Activated CD4-positive, alpha-beta T cell treated with anti-CD3 and anti-CD28 coated beads for 36 hours (primary cell): ENCODE data around the gene SPATC1L. TPM values are rescaled to one million over a fixed set of nuclear protein-coding genes. Genes with fewer than 3 reads are reported as not detected.

ENCODE experiments used
- ATAC-seq: fragments of 200-7000 bp; cut with Tn5 transposase; one replicate; pipeline ENCODE4 v1.10.0; 2021; ENCODE audit warnings: mild to moderate bottlenecking, moderate library complexity
- CTCF ChIA-PET: fragments of 350-600 bp; sonication (Branson Sonifier 250); formaldehyde crosslinking; loops from one replicate; lab custom pipeline; 2021; ENCODE audit warnings: antibody characterized with exemption; lab: Charles Lee
- POLR2A ChIA-PET: fragments of 350-600 bp; sonication (Branson Sonifier 250); formaldehyde crosslinking; loops from one replicate; lab custom pipeline; 2021; ENCODE audit warnings: antibody characterized with exemption, inconsistent platforms; lab: Charles Lee
- DNase-seq: peaks from one replicate; pipeline ENCODE4 v3.0.0-alpha.2; 2020
- H3K27ac Mint-ChIP-seq: one replicate; pipeline ENCODE4 v1.8.0; 2021; ENCODE audit warnings: mixed read lengths
- H3K27me3 Mint-ChIP-seq: one replicate; pipeline ENCODE4 v1.8.0; 2021; ENCODE audit warnings: mixed read lengths
- H3K36me3 Mint-ChIP-seq: one replicate; pipeline ENCODE4 v1.8.0; 2021; ENCODE audit warnings: low read depth, mixed read lengths
- H3K4me1 Mint-ChIP-seq: one replicate; pipeline ENCODE4 v1.8.0; 2021; ENCODE audit warnings: mixed read lengths
- H3K4me3 Mint-ChIP-seq: one replicate; pipeline ENCODE4 v1.8.0; 2021; ENCODE audit warnings: mild to moderate bottlenecking, moderate library complexity, mixed read lengths
- H3K9me3 Mint-ChIP-seq: one replicate; pipeline ENCODE4 v1.8.0; 2021; ENCODE audit warnings: low read depth, mixed read lengths
- intact Hi-C, 2 experiments: fragments of 100-400 bp; cut with DNase I in 1 of 2; cut with micrococcal nuclease in 1 of 2; formaldehyde crosslinking; loops; one replicate each; pipeline versions ENCODE4 v1.14.2 to v1.15.1; 2022 to 2024; cut with DNase I, micrococcal nuclease
- total RNA-seq, 2 experiments: library from RNA; stranded (reverse); gene quantifications; one replicate each; pipeline ENCODE4 v1.2.3, GENCODE V29; 2021

SPATC1L gene
- total RNA-seq, 2 experiments from 2014 or later, result 8.1 to 13.0 TPM

- ChIA-PET CTCF (no interaction called here), POLR2A (no interaction called here)
- Mint-ChIP-seq H3K36me3 (peaks cover 2% of the 10 kb centered on the region), H3K27ac (no peak overlapping the region), H3K27me3 (no peaks in the 10 kb centered on the region), H3K4me3 (no peak overlapping the region), H3K9me3 (no peaks in the 10 kb centered on the region), H3K4me1 (peaks cover 18% of the 10 kb centered on the region)
- DNase-seq, result no peak
- ATAC-seq, result no peak
- intact Hi-C loops, result loop anchor here in 1 of 2 experiments (10.0 kb wide), 1 partner anchor 102 kb away; the partner anchor contains the start of genes C21orf58 and PCNT
Observed at GRCh38 chr21:46222436-46223116, 38.3 kb upstream of the SPATC1L start.

GRCh38 chr21:46221664-46222435 lies 37.6 kb upstream of the SPATC1L start:
- no peak overlapping the region for H3K27ac Mint-ChIP-seq
- DNase-seq, result no peak
- CTCF ChIA-PET, result no interaction called here
- H3K27me3 Mint-ChIP-seq, result no peaks in the 10 kb centered on the region
- peaks cover 2% of the 10 kb centered on the region for H3K36me3 Mint-ChIP-seq
- intact Hi-C loops, result loop anchor here in 1 of 2 experiments (10.0 kb wide), 1 partner anchor 103 kb away; the partner anchor contains the start of genes C21orf58 and PCNT
- peaks cover 11% of the 10 kb centered on the region for H3K4me1 Mint-ChIP-seq
- H3K9me3 Mint-ChIP-seq, result no peaks in the 10 kb centered on the region
- POLR2A ChIA-PET, result no interaction called here
- ATAC-seq, result no peak
- H3K4me3 Mint-ChIP-seq, result no peak overlapping the region

- POLR2A ChIA-PET, result no interaction called here
- CTCF ChIA-PET, result no interaction called here
- Mint-ChIP-seq H3K36me3 (peaks cover 4% of the 10 kb centered on the region), H3K4me1 (peaks cover 3% of the 10 kb centered on the region), H3K4me3 (no peak overlapping the region), H3K27me3 (no peaks in the 10 kb centered on the region), H3K9me3 (no peaks in the 10 kb centered on the region), H3K27ac (no peak overlapping the region)
- intact Hi-C loops, result loop anchor here in 1 of 2 experiments (10.0 kb wide), 1 partner anchor 104 kb away; the partner anchor contains the start of genes C21orf58 and PCNT
- DNase-seq (no peak), ATAC-seq (no peak)
Observed at GRCh38 chr21:46220847-46221246, 36.6 kb upstream of the SPATC1L start.

GRCh38 chr21:46220275-46220810 lies 36.1 kb upstream of the SPATC1L start:
- H3K4me1 Mint-ChIP-seq, result no peaks in the 10 kb centered on the region
- peaks cover 4% of the 10 kb centered on the region for H3K36me3 Mint-ChIP-seq
- CTCF ChIA-PET, result no interaction called here
- intact Hi-C loops, result loop anchor here in 1 of 2 experiments (10.0 kb wide), 1 partner anchor 104 kb away; the partner anchor contains the start of genes C21orf58 and PCNT
- H3K4me3 Mint-ChIP-seq, result no peak overlapping the region
- DNase-seq (no peak), ATAC-seq (no peak)
- POLR2A ChIA-PET, result no interaction called here
- H3K27ac Mint-ChIP-seq, result no peak overlapping the region
- H3K9me3 Mint-ChIP-seq, result no peaks in the 10 kb centered on the region
- no peaks in the 10 kb centered on the region for H3K27me3 Mint-ChIP-seq

GRCh38 chr21:46219591-46220239 lies 35.5 kb upstream of the SPATC1L start:
- Mint-ChIP-seq H3K9me3 (no peaks in the 10 kb centered on the region), H3K4me3 (no peak overlapping the region), H3K36me3 (peaks cover 4% of the 10 kb centered on the region), H3K4me1 (no peaks in the 10 kb centered on the region), H3K27me3 (no peaks in the 10 kb centered on the region), H3K27ac (no peak overlapping the region)
- ATAC-seq (no peak), DNase-seq (no peak)
- ChIA-PET CTCF (no interaction called here), POLR2A (no interaction called here)
- intact Hi-C loops, result loop anchor here in 1 of 2 experiments (10.0 kb wide), 1 partner anchor 105 kb away; the partner anchor contains the start of genes C21orf58 and PCNT

- CTCF ChIA-PET, result no interaction called here
- no peak for DNase-seq
- Mint-ChIP-seq H3K9me3 (no peaks in the 10 kb centered on the region), H3K27ac (no peak overlapping the region), H3K27me3 (no peaks in the 10 kb centered on the region), H3K4me1 (no peaks in the 10 kb centered on the region), H3K36me3 (peaks cover 4% of the 10 kb centered on the region), H3K4me3 (no peak overlapping the region)
- intact Hi-C loops, result no loop called here
- ATAC-seq, result no peak
- POLR2A ChIA-PET, result no interaction called here
Observed at GRCh38 chr21:46218906-46219590, 34.8 kb upstream of the SPATC1L start.

GRCh38 chr21:46217511-46218196 lies 33.4 kb upstream of the SPATC1L start:
- no peak overlapping the region for H3K27ac Mint-ChIP-seq

GRCh38 chr21:46216132-46216747 lies 32.0 kb upstream of the SPATC1L start:
- ChIA-PET CTCF (interaction anchor here (0.7 kb wide), 1 partner anchor 36 kb away, joined by 3 read pairs; no protein-coding TSS in a partner anchor), POLR2A (interaction anchor here (0.6 kb wide), 1 partner anchor 43 kb away, joined by 4 read pairs; no protein-coding TSS in a partner anchor)
- H3K4me3 Mint-ChIP-seq, result no peak overlapping the region
- no peaks in the 10 kb centered on the region for H3K9me3 Mint-ChIP-seq
- ATAC-seq (no peak), DNase-seq (no peak)
- H3K27me3 Mint-ChIP-seq, result no peaks in the 10 kb centered on the region
- no peak overlapping the region for H3K27ac Mint-ChIP-seq
- peaks cover 2% of the 10 kb centered on the region for H3K36me3 Mint-ChIP-seq
- H3K4me1 Mint-ChIP-seq, result no peaks in the 10 kb centered on the region
- intact Hi-C loops, result no loop called here

More at GRCh38 chr21:46217511-46218196, 33.4 kb upstream of the SPATC1L start:
- intact Hi-C loops, result no loop called here
- ATAC-seq (no peak), DNase-seq (no peak)
- Mint-ChIP-seq H3K9me3 (no peaks in the 10 kb centered on the region), H3K4me3 (no peak overlapping the region), H3K36me3 (peaks cover 4% of the 10 kb centered on the region), H3K4me1 (no peaks in the 10 kb centered on the region), H3K27me3 (no peaks in the 10 kb centered on the region)
- ChIA-PET CTCF (no interaction called here), POLR2A (no interaction called here)

- no peaks in the 10 kb centered on the region for H3K9me3 Mint-ChIP-seq
- ChIA-PET POLR2A (interaction anchor here (0.6 kb wide), 1 partner anchor 43 kb away, joined by 4 read pairs; no protein-coding TSS in a partner anchor), CTCF (no interaction called here)
- DNase-seq (no peak), ATAC-seq (no peak)
- peaks cover 2% of the 10 kb centered on the region for H3K36me3 Mint-ChIP-seq
- no peaks in the 10 kb centered on the region for H3K27me3 Mint-ChIP-seq
- H3K4me3 Mint-ChIP-seq, result no peak overlapping the region
- H3K27ac Mint-ChIP-seq, result no peak overlapping the region
- intact Hi-C loops, result no loop called here
- no peaks in the 10 kb centered on the region for H3K4me1 Mint-ChIP-seq
Observed at GRCh38 chr21:46215436-46216131, 31.3 kb upstream of the SPATC1L start.
